Stimulated activated CD8-positive, alpha-beta memory T cell treated with anti-CD3 and anti-CD28 coated beads, Interleukin-2, amount 100 ng/mL, for 1 hour (primary cell): ENCODE measurements around the gene PLPP1.
"Not testable (repeated sequence)": the region's sequence is repeated elsewhere in the genome, so short reads cannot be mapped to it uniquely, and the experiment has no call there.

ENCODE experiments used
- DNase-seq, 2 donors: peaks; one replicate each; pipeline ENCODE4 v3.0.0-alpha.2; 2020; ENCODE audit warnings: low read depth in 2 of 2

The PLPP1 gene

GRCh38 chr5:55505711-55506110 is 29.1 kb downstream of the PLPP1 start:
- DNase-seq = not testable (repeated sequence)

GRCh38 chr5:55503917-55504316 is 30.8 kb downstream of the PLPP1 start:
- DNase-seq = not testable (repeated sequence)

- DNase-seq = no peak
These were observed 32.0 kb downstream of the PLPP1 start for GRCh38 chr5:55502759-55503158.

- no peak for DNase-seq
These were observed 36.3 kb downstream of the PLPP1 start for GRCh38 chr5:55498457-55498856.

- no peak for DNase-seq
These were observed 37.1 kb downstream of the PLPP1 start for GRCh38 chr5:55497712-55498111.

- DNase-seq = no peak
These were observed 39.5 kb downstream of the PLPP1 start for GRCh38 chr5:55495216-55495615.

- no peak for DNase-seq
These were observed 42.3 kb downstream of the PLPP1 start for GRCh38 chr5:55492449-55492848.

GRCh38 chr5:55485073-55485472 is 49.7 kb downstream of the PLPP1 start:
- DNase-seq = no peak

GRCh38 chr5:55484531-55484930 is 50.2 kb downstream of the PLPP1 start:
- DNase-seq = no peak

- DNase-seq = no peak
These were observed 50.9 kb downstream of the PLPP1 start for GRCh38 chr5:55483885-55484284.

- no peak for DNase-seq
These were observed 53.4 kb downstream of the PLPP1 start for GRCh38 chr5:55481293-55481855.

- DNase-seq = no peak
These were observed 54.0 kb downstream of the PLPP1 start for GRCh38 chr5:55480781-55481180.

GRCh38 chr5:55472642-55473041 is 62.1 kb downstream of the PLPP1 start:
- no peak for DNase-seq

GRCh38 chr5:55471468-55471867 is 63.3 kb downstream of the PLPP1 start:
- DNase-seq = no peak

- no peak for DNase-seq
These were observed 64.5 kb downstream of the PLPP1 start for GRCh38 chr5:55470282-55470681.

- DNase-seq = no peak
These were observed 64.9 kb downstream of the PLPP1 start for GRCh38 chr5:55469839-55470238.

- no peak for DNase-seq
These were observed 66.8 kb downstream of the PLPP1 start for GRCh38 chr5:55467862-55468551.

- DNase-seq = no peak
These were observed 71.2 kb downstream of the PLPP1 start for GRCh38 chr5:55463613-55464012.

GRCh38 chr5:55459572-55459971 is 75.2 kb downstream of the PLPP1 start:
- no peak for DNase-seq

GRCh38 chr5:55456216-55456895 is 78.4 kb downstream of the PLPP1 start:
- DNase-seq = no peak

GRCh38 chr5:55454282-55454681 is 80.5 kb downstream of the PLPP1 start:
- DNase-seq = no peak

GRCh38 chr5:55453211-55453610 is 81.6 kb downstream of the PLPP1 start:
- DNase-seq = no peak

- DNase-seq = no peak
These were observed 82.8 kb downstream of the PLPP1 start for GRCh38 chr5:55451976-55452375.
